DND-41 (cell line): ENCODE measurements around the gene NCAN.

ENCODE experiments used
- ATAC-seq: fragments of 200-7000 bp; cut with Tn5 transposase; 3 replicates; pipeline ENCODE4 v1.9.1; 2021; ENCODE audit warnings: low read depth; ENCODE audit not compliant: insufficient read depth
- DNase-seq: peaks from one replicate; pipeline ENCODE4 v3.0.0-alpha.2; 2020
- H2AFZ ChIP-seq: 2 replicates; pipeline ENCODE4 v1.6.0; 2012; ENCODE audit warnings: low read depth, low read length
- H3K27ac ChIP-seq: 2 replicates; pipeline ENCODE4 v1.5.1; 2012; ENCODE audit warnings: low read length, inconsistent platforms
- H3K27me3 ChIP-seq: fragments of 200-600 bp; sonication (generic); 2 replicates; pipeline ENCODE4 v1.6.0; 2012; ENCODE audit warnings: low read length, mild to moderate bottlenecking, inconsistent platforms; ENCODE audit not compliant: insufficient read depth, poor library complexity
- H3K36me3 ChIP-seq: 2 replicates; pipeline ENCODE4 v1.5.1; 2012; ENCODE audit warnings: low read length, inconsistent platforms; ENCODE audit not compliant: insufficient read depth
- H3K4me1 ChIP-seq: 2 replicates; pipeline ENCODE4 v1.5.1; 2012; ENCODE audit warnings: mild to moderate bottlenecking, low read length; ENCODE audit not compliant: insufficient read depth
- H3K4me2 ChIP-seq: 2 replicates; pipeline ENCODE4 v1.6.0; 2012; ENCODE audit warnings: mild to moderate bottlenecking, moderate library complexity, low read length, inconsistent platforms; ENCODE audit not compliant: insufficient read depth
- H3K4me3 ChIP-seq, 2 experiments: fragments of 200-600 bp in 1 of 2; shearing (Covaris generic) in 1 of 2; 2 replicates each; pipeline ENCODE4 v1.5.1; 2012 to 2016; ENCODE audit warnings: inconsistent platforms in 2 of 2, low read length in 2 of 2, mild to moderate bottlenecking in 2 of 2, low read depth in 1 of 2, moderate library complexity in 1 of 2
- H3K79me2 ChIP-seq: 2 replicates; pipeline ENCODE4 v1.6.0; 2012; ENCODE audit warnings: low read length, inconsistent platforms; ENCODE audit not compliant: insufficient read depth
- H3K9ac ChIP-seq: 2 replicates; pipeline ENCODE4 v1.6.0; 2012; ENCODE audit warnings: low read depth, mild to moderate bottlenecking, inconsistent platforms, low read length, moderate library complexity
- H3K9me3 ChIP-seq: 2 replicates; pipeline ENCODE4 v1.5.1; 2012; ENCODE audit warnings: low read length, moderate library complexity, mild to moderate bottlenecking, inconsistent platforms; ENCODE audit not compliant: insufficient read depth, severe bottlenecking
- H4K20me1 ChIP-seq: 2 replicates; pipeline ENCODE4 v1.6.0; 2012; ENCODE audit warnings: low read length; ENCODE audit not compliant: insufficient read depth
- EZH2 ChIP-seq: IDR thresholded peaks from 3 replicates; pipeline ENCODE4 v1.6.1; 2012; ENCODE audit warnings: borderline replicate concordance, low read depth, mild to moderate bottlenecking, moderate library complexity, low read length, inconsistent platforms; ENCODE audit not compliant: severe bottlenecking
- TF ChIP-seq, protein P1 (sequence below): IDR thresholded peaks from 2 replicates; pipeline ENCODE4 v1.5.1; 2012; ENCODE audit warnings: borderline replicate concordance, low read length, moderate library complexity, mild to moderate bottlenecking; ENCODE audit not compliant: poor library complexity, severe bottlenecking; ENCODE audit errors: extremely low read depth

NCAN gene

DNA sequence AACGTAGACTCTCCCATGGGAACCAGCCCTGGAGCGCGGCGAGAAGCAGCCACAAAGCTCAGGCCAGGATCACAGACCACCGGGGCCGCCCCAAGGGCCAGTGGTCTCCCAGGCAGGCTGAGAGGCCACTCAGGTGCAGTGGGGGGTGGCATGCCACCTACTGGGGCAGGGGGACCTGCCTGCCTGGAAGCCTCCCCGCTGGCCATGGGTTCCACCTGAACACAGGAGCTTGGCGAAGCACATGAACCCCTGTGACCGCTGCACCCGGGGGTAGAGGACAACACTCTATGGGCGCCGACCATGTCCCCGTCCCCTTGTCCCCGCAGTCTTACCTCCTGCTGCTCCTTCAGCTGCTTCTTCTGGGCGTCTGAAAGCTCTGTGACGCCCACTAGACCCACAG lies 68.1 kb downstream of the NCAN start:
- DNase-seq: no peak
- Histone ChIP-seq H4K20me1 (peaks cover 6% of the 10 kb centered on the region), H3K79me2 (no peaks in the 10 kb centered on the region), H3K27ac (no peak overlapping the region), H3K27me3 (no peaks in the 10 kb centered on the region), H3K9ac (no peak overlapping the region), H2AFZ (no peak overlapping the region), H3K4me1 (no peaks in the 10 kb centered on the region), H3K9me3 (no peaks in the 10 kb centered on the region), H3K4me2 (no peak overlapping the region), H3K4me3 (no peak overlapping the region), H3K36me3 (peaks cover 74% of the 10 kb centered on the region)
- TF ChIP-seq, protein P1, sequence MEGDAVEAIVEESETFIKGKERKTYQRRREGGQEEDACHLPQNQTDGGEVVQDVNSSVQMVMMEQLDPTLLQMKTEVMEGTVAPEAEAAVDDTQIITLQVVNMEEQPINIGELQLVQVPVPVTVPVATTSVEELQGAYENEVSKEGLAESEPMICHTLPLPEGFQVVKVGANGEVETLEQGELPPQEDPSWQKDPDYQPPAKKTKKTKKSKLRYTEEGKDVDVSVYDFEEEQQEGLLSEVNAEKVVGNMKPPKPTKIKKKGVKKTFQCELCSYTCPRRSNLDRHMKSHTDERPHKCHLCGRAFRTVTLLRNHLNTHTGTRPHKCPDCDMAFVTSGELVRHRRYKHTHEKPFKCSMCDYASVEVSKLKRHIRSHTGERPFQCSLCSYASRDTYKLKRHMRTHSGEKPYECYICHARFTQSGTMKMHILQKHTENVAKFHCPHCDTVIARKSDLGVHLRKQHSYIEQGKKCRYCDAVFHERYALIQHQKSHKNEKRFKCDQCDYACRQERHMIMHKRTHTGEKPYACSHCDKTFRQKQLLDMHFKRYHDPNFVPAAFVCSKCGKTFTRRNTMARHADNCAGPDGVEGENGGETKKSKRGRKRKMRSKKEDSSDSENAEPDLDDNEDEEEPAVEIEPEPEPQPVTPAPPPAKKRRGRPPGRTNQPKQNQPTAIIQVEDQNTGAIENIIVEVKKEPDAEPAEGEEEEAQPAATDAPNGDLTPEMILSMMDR: no peak
- no peak for TF ChIP-seq EZH2
- ATAC-seq: no peak

DNA sequence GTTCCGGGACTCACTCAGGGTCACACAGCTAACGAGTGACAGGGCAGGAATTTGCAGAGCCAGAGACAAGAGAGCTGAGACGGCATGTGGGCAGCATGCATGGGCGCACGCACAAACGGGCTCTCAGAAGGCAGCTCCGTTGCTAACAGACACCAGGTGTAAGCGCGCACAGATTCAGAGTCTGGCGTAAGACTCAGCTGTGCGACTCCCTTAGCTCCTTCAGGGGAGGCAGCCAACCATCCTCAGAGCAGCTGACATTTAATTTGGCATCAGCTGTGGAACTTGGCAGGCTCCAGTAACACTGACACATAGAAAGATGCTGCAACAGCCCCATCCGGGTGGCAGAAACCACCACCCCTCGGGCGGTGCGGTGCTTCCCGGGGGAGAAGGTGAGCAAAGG lies 68.8 kb downstream of the NCAN start:
- no peak overlapping the region for H2AFZ ChIP-seq
- no peak for ATAC-seq
- no peak overlapping the region for H3K27ac ChIP-seq
- no peaks in the 10 kb centered on the region for H3K27me3 ChIP-seq
- peaks cover 2% of the 10 kb centered on the region; the same call in 1 of the 2 replicates for H4K20me1 ChIP-seq
- no peak for DNase-seq
- TF ChIP-seq, protein P1: no peak
- TF ChIP-seq EZH2: no peak
- H3K4me1 ChIP-seq: no peaks in the 10 kb centered on the region
- no peak overlapping the region for H3K4me3 ChIP-seq
- no peak overlapping the region for H3K9ac ChIP-seq
- H3K4me2 ChIP-seq: no peak overlapping the region
- peaks cover 74% of the 10 kb centered on the region for H3K36me3 ChIP-seq
- no peaks in the 10 kb centered on the region for H3K9me3 ChIP-seq
- no peaks in the 10 kb centered on the region for H3K79me2 ChIP-seq

DNA sequence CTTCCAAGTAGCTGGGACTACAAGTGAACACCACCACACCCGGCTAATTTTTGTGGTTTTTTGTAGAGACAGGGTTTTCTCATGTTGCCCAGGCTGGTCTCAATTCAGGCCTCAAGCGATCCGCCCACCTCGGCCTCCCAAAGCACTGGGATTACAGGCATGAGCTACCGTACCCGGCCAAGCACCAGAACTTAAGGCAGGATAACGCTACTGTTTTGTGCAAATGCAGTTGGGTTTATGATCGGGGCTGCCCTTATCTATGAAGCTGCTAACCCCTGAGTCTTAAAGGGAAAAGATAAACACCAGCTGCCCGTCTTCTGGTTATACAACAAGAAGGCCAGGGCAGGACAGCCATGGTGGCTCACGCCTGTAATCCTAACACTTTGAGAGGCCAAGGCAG lies 73.9 kb downstream of the NCAN start:
- TF ChIP-seq EZH2: no peak
- TF ChIP-seq, protein P1: no peak
- peaks cover 65% of the 10 kb centered on the region for H3K36me3 ChIP-seq
- H3K4me2 ChIP-seq: no peak overlapping the region
- H3K27ac ChIP-seq: no peak overlapping the region
- no peaks in the 10 kb centered on the region; the same call in 1 of the 2 replicates for H4K20me1 ChIP-seq
- no peaks in the 10 kb centered on the region for H3K79me2 ChIP-seq
- no peak for DNase-seq
- no peaks in the 10 kb centered on the region for H3K27me3 ChIP-seq
- H3K9me3 ChIP-seq: no peaks in the 10 kb centered on the region
- H3K4me1 ChIP-seq: no peaks in the 10 kb centered on the region
- no peak for ATAC-seq
- H3K9ac ChIP-seq: no peak overlapping the region
- no peak overlapping the region for H3K4me3 ChIP-seq
- no peak overlapping the region for H2AFZ ChIP-seq

- no peaks in the 10 kb centered on the region for H3K27me3 ChIP-seq
- H2AFZ ChIP-seq: no peak overlapping the region
- H3K36me3 ChIP-seq: peaks cover 58% of the 10 kb centered on the region
- H3K4me2 ChIP-seq: no peak overlapping the region
- no peak for TF ChIP-seq EZH2
- TF ChIP-seq, protein P1: no peak
- H3K9ac ChIP-seq: no peak overlapping the region
- no peak overlapping the region for H3K4me3 ChIP-seq
- no peaks in the 10 kb centered on the region for H3K9me3 ChIP-seq
- DNase-seq: no peak
- no peaks in the 10 kb centered on the region for H3K79me2 ChIP-seq
- no peak for ATAC-seq
- H4K20me1 ChIP-seq: no peaks in the 10 kb centered on the region
- no peak overlapping the region for H3K27ac ChIP-seq
- no peaks in the 10 kb centered on the region for H3K4me1 ChIP-seq
Observed at GRCh38 chr19:19292607-19293006, 80.8 kb downstream of the NCAN start.
